Stimulated activated CD8-positive, alpha-beta memory T cell treated with anti-CD3 and anti-CD28 coated beads, Interleukin-4, amount 100 ng/mL, for 24 hours (primary cell): ENCODE results near the gene KRT35.

Experiments used
- DNase-seq: peaks from one replicate; pipeline ENCODE4 v3.0.0-alpha.2; 2020; ENCODE audit warnings: low read depth

Gene KRT35

DNA sequence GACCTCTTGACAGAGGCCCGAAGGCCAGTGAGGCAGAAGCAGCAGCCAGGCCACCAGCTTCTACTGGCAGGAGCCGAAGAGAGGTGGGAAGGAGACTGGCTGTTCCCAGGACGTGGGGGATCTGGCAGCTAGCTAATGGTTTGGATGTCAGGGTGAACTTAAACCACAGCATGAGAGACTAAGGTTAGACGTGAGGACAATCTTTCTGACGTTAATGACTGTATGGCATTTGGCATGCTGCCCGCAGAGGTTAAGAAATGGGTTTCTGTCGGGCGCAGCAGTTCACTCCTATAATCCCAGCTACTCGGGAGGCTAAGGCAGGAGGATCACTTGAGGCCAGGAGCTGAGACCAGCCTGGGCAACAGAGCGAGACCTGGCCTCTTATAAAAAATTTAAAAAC, 30.8 kb upstream of the KRT35 start:
- no peak for DNase-seq

DNA sequence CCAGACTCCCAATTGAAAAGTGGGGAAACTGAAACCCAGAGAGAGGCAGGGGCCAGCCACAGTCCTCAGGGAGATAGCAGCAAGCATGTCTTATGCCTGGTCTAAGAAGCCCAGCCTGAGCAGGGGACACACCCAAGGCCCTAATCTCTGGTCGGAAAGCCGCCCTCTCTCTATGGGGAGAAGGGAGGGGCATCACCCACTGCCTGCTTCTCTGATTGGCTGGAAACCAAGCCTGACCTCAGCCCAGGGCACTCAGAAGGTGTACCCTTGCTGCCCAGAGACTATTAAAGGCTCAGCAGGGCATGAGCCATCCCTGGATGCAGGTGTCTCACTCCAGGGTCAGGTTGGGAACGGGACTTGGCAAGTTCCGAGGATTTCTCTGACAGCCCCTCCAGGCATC, 30.2 kb upstream of the KRT35 start:
- DNase-seq, result no peak

DNA sequence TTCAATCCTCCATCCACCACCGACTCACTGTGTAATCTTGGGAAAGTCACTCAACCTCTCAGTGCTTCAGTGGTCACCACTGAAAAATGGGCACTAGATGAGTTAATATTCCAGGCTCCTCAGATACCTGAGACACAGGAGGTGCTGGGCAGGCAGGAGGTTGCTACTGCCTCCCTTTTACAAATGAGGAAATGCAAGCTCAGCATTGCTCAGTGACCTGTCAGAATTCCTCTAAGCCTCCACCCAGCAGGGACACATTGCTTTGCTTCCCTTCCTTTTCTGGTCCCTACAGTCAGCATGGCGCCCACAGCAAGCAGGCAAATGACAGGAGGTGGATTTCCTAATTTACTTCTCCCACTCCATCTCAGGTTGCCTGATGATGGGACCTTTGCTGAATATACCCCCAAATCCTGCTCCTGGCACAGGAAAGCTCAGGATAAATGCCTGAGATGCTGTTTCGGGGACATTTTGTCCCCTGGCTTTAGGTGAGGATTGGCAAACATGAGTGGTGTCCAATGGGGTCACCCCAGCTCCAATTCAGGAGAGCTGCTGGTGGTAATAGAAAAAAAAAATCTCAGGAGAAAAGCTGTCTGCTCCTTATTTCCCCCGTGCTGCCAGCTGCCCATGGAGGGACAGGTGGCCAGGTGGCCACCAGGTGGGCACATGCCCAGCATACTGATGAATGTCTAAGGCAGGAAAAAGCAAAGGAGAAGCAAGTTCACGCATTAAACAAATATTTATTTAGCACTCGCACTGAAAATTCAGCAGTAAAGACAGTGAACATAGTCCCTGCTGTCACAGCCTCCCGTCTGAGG, 29.5 kb upstream of the KRT35 start:
- DNase-seq, result no peak

DNA sequence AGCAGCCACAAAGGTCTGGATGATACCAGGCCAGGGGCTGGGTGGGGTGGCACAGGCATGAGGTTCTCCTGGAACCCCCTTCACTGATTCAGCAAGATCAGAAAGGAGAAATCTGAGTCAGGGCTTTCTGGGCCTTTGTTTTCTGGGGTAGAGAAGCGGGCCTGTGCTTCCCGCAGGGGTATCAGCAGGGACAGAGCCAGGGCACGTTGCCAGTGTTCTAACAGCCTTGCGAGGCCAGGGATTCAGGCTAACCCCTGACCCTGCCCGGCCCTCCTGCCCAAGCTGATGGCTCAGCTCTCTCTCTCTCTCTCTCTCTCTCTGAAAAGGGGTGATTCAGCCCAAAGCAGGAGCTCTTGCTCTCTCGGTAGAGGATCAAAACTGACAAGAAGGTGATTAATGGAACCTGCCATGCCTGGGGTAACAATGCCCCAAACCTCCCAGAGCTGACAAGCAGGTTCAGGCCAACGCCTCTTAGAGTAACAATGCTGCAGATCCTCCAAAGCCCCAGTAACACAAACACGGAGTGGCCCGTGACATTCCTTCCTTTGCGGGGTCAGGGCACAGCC, 26.4 kb upstream of the KRT35 start:
- DNase-seq, result no peak

DNA sequence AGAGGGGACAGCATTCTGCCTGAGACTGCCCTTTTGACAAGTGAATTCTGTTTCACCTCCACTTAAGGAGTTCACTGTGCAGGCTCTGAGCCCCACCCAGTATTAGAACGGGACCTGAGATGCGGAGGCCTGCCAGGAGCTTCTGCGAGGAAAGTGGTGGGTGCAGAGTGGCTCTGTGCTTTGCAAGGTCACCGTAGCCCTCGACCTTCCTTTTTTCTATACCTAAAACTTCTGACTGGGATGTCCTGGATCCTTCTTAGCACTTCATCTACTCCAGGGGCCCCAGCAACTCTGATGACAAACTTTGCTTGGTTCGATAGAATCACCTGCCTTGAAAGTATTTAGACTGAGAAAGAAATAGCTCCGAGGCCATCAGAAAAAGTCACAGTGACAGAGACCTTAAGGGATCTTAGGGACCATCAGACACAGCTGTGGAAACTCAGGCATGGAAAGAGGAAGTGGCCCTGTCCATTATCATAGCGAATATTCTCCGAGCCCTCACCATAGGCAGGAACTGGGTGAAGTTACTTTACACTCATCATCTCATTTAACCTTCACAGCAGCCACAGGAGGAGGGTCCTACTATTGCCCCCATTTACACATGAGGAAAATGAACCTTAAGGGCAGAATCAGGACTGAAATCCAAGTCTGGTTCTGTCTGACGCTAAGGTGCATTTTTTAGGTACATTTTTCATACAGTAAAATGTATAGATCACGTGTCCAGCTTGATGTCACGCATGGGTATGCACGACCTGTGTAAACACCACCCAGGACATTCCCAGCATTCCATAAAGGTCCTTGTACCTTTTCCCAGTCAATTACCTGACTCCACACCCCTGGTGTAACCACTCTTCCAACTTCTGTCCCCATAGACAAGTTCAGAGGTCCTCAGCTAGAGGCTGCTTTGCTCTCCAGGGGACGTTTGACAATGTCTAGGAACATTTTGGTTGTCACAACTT, 25.1 kb upstream of the KRT35 start:
- DNase-seq, result no peak

DNA sequence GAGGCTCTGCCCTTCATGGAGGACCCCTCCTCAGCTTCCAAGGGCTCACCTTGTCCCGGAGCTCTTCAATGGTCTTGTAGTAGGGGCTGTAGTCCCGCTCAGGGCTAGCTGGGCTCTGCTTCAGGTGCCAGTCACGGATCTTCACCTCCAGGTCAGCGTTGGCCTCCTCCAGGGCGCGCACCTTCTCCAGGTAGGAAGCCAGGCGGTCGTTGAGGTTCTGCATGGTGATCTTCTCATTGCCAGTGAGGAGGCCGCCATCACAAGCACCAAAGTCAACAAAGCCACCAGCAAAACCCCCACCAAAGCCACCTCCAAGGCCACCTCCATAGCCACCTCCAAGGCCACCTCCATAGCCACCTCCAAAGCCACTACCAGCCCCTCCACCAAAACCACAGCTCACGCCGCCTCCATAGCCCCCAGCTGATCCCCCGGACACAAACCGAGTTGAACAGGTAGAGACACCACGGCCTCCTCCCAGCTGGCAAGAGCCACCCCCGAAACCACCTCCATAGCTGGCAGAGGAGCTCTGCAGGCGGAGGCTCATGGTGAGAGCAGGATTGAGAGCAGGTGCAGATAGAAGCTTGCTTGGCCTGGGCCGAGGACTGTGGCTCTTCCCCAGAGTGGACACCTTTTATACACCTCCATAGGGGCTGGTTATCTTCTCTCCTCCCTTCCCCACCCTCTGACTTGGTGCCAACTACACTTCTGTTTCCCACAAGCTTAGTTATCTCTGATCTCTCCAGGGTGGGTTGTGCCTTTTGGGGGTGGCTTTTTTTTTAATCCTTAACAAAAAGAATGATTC, 24.3 kb upstream of the KRT35 start, which contains the start of gene KRT13:
Gene KRT13 (minus strand): TSS at position 606 of the 802 bp plus-strand sequence. CDS start 62 bp downstream, at position 544.
- DNase-seq, result no peak

DNA sequence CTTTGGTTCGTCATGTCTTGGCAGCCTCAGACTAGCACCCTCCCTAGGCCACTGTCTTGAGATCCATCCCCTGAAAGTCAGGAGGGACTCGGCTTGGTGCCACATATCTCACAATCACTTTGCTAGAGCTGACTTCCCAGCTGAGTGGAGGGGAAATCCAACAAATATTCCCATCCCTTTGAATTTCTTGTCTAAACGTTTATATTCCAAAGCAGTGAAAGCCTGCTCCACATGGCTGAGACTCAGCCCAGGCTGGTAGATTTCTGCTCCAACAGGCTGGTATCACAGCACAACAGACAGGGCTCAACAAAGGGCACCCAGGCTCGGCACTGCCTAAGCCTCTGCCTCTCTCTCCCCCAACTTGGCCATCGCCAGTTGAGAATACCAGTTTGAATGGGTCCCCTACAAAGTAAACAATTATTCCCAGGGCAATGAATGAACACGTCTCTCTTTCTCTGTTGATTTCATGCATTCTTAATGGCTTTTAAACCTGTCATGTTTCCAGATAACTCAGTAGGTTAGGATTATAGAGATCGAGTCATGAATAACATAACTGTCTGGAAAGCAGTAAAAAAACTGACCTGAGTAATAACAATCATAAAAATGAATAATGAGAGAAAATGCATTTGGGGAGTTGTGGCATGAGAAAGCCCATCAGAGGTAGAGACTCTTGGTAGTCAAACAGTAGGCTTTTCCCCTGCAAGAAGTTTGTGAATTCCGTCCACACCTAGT, 23.5 kb upstream of the KRT35 start:
- DNase-seq, result no peak

DNA sequence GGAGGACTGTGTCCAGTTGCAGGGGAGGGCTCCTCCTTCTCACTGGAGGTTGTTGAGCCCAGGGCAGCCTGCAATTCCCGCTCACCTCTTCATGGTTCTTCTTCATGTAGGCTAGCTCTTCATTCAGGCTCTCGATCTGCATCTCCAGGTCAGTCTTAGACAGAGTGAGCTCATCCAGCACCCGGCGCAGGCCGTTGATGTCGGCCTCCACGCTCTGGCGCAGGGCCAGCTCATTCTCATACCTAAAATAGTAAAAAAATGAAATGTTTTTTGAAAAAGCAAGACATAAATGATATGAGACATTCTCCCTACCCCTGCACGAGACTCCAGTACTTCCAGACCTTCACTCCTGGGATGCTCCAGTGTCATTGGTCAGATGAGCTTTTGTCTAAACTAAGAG, 22.3 kb upstream of the KRT35 start:
- DNase-seq, result no peak

DNA sequence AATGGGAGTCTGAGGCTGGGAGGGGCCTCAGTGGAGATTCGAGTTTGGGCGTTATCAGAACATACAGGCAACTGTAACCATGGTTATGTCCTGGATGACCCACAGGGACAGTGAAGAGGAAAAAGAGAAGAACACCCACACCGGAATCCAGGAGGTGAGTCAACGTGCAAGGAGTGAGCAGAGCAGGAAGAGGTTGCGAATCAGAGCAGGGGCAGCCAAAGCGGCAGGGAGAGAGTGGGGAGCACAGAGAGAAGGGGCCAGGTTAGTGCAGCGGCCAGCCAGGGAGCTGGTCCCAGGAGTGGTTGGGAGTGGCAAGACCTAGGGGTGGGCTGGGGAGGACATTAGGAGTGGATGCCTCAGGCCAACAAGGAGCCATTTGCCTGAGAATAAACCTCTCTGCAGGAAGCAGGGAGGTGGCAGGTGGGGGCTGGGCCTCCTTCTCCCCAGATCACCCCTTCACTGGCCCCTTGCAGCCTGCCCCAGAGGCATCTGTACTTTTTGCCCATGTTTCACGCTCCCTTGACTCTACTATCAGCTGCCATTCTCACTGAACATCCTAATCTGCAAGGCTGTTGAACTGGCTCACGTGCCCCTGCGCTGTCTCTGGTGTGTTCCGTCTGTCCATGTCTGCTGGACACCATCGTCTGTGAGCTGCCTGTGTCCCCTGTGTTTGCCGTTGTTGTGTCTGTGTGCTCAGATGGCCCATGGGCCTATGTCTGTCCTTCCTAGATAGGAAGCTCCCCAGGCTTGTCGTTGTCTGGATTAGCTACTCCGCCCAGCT, 19.4 kb upstream of the KRT35 start:
- no peak for DNase-seq

DNA sequence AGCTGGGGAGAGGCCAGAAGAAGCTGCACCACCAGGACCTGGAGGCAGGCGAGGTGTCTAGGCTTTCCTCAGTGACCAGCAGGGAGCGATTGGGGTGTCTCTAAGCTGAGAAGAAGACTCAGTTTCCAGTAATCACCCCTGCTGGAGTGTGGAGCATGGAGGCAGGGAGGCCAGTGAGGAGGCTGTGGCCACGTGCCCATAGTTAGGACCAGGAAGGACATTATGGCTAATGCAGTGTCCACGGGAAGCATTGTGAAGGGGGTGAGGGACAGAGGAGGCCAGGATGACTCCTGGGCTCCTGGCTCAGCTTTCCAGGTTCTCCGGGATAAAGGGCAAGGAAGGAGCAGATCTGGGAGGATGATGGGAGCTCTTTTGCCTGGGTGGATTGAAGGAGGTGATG, 18.8 kb upstream of the KRT35 start:
- DNase-seq, result no peak

DNA sequence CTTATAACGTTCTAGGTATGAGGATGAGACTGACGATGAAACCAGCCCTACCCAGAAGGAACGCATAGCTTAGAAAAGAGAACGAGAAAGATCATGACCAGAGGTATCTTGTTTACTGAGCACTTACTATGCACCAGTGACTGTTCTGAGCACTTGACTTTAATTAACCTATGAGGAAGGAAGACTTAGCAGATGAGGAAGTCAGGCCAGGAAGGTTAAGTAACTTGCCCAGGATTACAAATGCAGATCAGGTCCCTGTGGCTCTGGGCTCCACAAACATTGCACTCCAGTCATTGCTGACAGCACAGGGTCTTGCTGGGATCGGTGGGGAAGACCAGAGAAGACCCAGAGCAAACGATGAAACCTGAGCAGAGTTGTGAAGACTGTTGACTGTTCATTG, 17.3 kb upstream of the KRT35 start:
- DNase-seq, result no peak

DNA sequence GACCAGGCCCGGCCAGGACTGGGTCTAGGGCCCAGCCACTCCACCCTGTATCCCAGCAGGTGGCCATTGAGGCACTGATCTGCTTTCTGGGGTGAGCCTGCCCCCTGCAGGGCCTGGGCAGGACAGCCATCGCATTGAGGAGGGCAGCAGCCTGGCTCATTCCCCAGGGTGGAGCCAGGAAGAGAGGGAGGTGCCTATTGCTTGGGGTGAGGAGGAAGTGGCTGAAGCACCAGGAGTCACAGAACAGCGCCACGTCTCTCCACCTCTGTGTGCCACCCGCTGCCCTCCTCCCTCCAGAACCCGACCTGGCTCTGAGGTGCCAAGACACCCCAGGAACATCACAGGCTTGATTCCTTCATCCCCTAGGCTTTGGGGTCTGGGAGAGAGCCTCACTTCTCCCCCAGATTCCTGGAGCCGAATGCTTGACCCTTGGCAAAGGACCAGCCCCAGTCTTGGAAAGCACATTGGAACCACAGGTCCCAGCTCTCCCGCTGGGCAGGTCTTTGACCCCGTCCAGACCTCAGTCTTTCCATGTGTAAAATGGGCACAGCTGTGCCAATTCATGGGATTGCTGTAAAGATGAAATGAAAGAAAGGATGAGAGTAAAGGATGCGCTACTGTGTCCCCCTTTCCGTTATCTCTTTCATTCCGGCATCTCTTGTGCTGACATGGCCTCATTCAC, 16.0 kb upstream of the KRT35 start:
- peak; percentile 51 for DNase-seq

DNA sequence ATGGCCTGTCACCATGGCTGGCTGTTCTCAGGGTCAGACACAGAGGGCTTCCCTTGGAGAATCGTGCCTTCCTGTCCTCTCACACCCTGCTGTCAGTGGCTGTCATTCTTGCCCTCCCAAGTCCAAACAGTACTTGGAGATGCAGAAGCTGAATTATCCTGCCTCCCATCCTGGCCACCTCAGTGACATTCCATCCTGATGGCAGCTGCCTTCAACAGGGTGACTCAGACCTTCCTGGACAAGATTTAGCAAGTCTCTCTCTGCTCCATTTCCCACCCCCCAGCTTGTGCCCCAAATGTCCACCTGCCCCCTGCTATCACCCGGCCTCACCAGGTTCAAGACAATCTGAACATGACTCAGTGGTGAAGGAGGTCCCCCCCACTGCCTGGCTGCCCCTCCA, 13.6 kb upstream of the KRT35 start:
- DNase-seq, result no peak

DNA sequence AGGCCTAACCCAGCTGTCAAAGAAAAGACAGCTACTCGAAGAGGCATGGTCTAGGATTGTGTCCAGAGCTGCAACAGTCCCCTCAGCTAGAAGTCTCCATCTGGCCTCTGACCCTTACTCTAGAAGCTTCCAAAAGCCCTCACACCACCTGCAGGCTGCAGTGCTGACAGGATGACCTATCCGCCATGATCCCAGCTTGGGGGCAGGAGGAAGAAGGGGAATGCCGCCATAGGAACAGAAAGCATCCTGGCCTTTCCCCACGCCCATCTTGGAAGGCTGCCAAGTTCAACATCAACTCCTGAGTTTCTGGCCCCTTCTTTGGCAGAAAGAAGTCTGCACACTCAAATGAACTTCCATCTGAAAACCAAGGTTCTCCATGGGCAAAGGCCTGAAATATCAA, 11.8 kb upstream of the KRT35 start:
- DNase-seq, result no peak

DNA sequence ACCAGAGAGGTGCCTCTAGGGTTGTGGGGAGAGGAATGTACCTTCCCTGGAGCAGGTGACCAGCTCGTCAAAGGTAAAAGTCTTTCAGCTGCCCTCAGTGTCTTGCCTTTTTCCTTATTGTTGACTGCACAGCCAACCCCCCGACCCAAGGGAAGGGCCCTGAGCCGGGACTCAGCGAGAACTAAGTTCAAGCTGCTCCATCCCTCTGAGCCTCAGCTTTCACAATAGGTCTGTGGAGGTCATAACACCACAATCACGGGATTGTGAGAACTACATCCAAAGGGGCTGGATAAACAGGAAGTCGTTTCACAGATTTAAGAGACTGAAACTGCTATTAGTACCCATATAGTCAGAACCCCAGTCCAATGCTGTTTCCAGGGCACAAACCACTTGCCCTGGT, 11.4 kb upstream of the KRT35 start:
- no peak for DNase-seq

DNA sequence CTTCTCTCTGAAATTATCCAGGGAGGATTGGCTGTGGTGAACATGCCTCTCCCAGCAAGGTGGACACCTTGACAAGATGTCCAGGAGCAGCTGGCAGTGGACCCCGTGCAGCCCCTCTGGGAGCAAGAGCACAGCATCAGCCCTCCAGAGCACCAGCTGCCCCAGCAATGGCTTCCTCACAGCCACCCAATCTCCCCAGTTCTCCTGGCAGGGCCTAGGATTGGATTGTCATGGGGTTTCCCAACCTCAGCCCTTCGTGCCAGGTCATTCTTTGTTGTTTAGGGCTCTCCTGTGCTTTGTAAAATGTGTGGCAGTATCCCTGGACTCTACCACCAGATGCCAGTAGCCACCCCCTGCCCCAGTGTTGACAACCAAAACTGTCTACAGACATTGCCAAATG, 10.5 kb upstream of the KRT35 start:
- no peak for DNase-seq

DNA sequence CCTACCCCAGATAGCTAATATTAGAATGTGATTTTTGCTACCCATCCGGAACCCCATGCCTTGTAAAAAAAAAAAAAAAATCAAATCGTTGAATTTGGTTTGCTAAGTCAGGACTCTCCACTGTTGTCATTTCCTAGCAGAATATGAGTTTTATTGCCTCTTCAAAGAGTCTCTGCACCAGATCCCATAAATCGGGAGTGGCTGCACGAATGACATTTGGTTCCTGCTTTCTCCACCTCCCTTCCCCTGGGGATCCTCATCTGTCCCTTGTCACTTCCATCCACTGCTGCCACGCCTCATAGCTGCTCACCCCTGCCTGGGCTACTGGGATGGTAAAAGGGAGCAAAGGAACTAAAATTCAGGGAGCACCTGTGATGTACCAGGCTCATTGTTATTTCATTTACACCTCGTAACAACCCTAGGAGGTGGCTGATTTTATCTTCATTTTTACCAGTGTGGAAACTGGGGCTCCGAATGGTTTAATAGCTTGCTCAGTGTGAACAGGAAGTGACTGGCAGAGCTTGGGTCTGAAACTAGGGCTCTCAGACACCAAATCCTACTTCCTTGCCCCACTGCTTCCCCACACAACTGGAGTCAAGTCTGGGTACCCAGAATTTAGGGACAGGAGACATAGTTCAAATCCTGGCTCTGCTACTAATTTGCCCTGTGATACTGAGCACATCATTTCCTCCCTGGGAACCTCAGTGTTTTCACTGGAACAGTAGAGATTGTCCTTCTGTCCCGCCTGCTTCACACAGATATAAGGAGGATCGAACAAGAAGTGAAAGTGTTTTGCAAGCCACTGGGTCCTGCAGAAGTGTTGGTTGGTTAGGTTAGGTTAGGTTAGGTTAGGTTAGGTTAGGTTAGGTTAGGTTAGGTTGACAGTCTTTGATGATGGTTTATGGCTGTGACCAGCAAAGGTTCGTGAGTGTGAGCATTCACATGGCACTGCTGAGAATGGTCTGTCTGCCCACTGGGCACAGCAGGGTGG, 9.3 kb upstream of the KRT35 start:
- no peak for DNase-seq

DNA sequence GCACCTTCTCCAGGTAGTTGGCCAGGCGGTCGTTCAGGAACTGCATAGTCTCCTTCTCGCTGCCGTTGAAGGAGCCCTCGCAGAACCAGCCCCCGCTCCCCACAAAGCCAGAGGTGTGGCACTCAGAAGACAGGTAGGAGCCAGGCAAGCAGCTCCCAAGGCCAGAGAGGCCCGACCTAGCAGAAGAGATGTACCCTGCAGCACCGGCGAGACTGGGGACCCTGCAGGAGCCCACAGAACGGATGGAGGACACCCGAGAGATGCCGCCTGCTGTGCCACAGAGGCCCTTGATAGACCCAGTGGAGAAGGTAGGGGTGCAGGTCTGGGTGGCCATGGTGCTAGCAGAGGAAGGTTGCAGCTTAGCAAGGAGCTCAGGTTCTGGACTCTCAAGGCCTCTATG, 8.6 kb upstream of the KRT35 start, which contains the start of gene KRT36:
Gene KRT36 (minus strand): TSS at position 380 of the 400 bp plus-strand sequence. CDS start 46 bp downstream, at position 334.
- no peak for DNase-seq
